ENCODE results near the gene DAP. TPM values are rescaled to one million over a fixed set of nuclear protein-coding genes. Genes with fewer than 3 reads are reported as not detected.
"Not testable (repeated sequence)": the region's sequence is repeated elsewhere in the genome, so short reads cannot be mapped to it uniquely, and the experiment has no call there.

Gene DAP
- total and polyA plus RNA-seq, 7 experiments from 2014 or later = 31.9 to 91.6 (median 43.0) TPM

GRCh38 chr5:10665799-10666198 lies 95.2 kb downstream of the DAP start:
- Mint-ChIP-seq H3K4me3 (no peak overlapping the region), H3K4me1 (peaks cover 0 to 2% (median 0%) of the 10 kb centered on the region in 7 donors), H3K36me3 (no peaks in the 10 kb centered on the region), H3K9me3 (peaks cover 0 to 2% (median 0%) of the 10 kb centered on the region in 11 donors), H3K27ac (no peak overlapping the region), H3K27me3 (peaks cover 0 to 4% (median 2%) of the 10 kb centered on the region in 5 donors)
- intact Hi-C loops (cut with micrococcal nuclease) = no loop called here
- DNase-seq = no peak
- ChIA-PET CTCF (no interaction called here), POLR2A (no interaction called here)
- H3K4me3 ChIP-seq (ENCODE audit: low read length) = no peak overlapping the region
- H3K36me3 ChIP-seq (ENCODE audit: control insufficient read depth in 2 of 3, insufficient read depth in 3 of 3, low read length in 3 of 3) = no peaks in the 10 kb centered on the region
- H3K27me3 ChIP-seq (ENCODE audit: control insufficient read depth in 2 of 2, insufficient read depth in 2 of 2, low read length in 2 of 2) = no peaks in the 10 kb centered on the region
- no peaks in the 10 kb centered on the region for H3K9me3 ChIP-seq (ENCODE audit: control insufficient read depth in 2 of 3, low read length in 3 of 3)
- no peak overlapping the region for H3K27ac ChIP-seq (ENCODE audit: low read depth, low read length)
- no peaks in the 10 kb centered on the region for H3K4me1 ChIP-seq (ENCODE audit: control insufficient read depth in 2 of 2, insufficient read depth in 2 of 2, low read length in 2 of 2)
- ATAC-seq = no peak

- H3K27me3 ChIP-seq (ENCODE audit: control insufficient read depth in 2 of 2, insufficient read depth in 2 of 2, low read length in 2 of 2); H3K9me3 ChIP-seq (ENCODE audit: control insufficient read depth in 2 of 3, low read length in 3 of 3); CTCF ChIA-PET; H3K4me3 ChIP-seq (ENCODE audit: low read length); H3K27me3 Mint-ChIP-seq; H3K4me1 Mint-ChIP-seq; H3K4me1 ChIP-seq (ENCODE audit: control insufficient read depth in 2 of 2, insufficient read depth in 2 of 2, low read length in 2 of 2); H3K27ac ChIP-seq (ENCODE audit: low read depth, low read length); ATAC-seq; H3K4me3 Mint-ChIP-seq; DNase-seq; POLR2A ChIA-PET; intact Hi-C loops (cut with micrococcal nuclease); H3K36me3 ChIP-seq (ENCODE audit: control insufficient read depth in 2 of 3, insufficient read depth in 3 of 3, low read length in 3 of 3); H3K27ac Mint-ChIP-seq; H3K36me3 Mint-ChIP-seq; H3K9me3 Mint-ChIP-seq: not testable (repeated sequence)
Observed at GRCh38 chr5:10664180-10664769, 96.8 kb downstream of the DAP start.

- Mint-ChIP-seq H3K36me3 (no peaks in the 10 kb centered on the region), H3K9me3 (peaks cover 0 to 2% (median 0%) of the 10 kb centered on the region in 11 donors), H3K4me1 (peaks cover 0 to 2% (median 0%) of the 10 kb centered on the region in 7 donors), H3K27ac (no peak overlapping the region), H3K4me3 (no peak overlapping the region), H3K27me3 (peaks cover 0 to 4% (median 0%) of the 10 kb centered on the region in 5 donors)
- no peaks in the 10 kb centered on the region for H3K36me3 ChIP-seq (ENCODE audit: control insufficient read depth in 2 of 3, insufficient read depth in 3 of 3, low read length in 3 of 3)
- no peaks in the 10 kb centered on the region for H3K9me3 ChIP-seq (ENCODE audit: control insufficient read depth in 2 of 3, low read length in 3 of 3)
- CTCF ChIA-PET = no interaction called here
- H3K4me3 ChIP-seq (ENCODE audit: low read length) = no peak overlapping the region
- ATAC-seq (no peak), DNase-seq (no peak)
- H3K27ac ChIP-seq (ENCODE audit: low read depth, low read length) = no peak overlapping the region
- no peaks in the 10 kb centered on the region for H3K27me3 ChIP-seq (ENCODE audit: control insufficient read depth in 2 of 2, insufficient read depth in 2 of 2, low read length in 2 of 2)
- intact Hi-C loops (cut with micrococcal nuclease) = no loop called here
- POLR2A ChIA-PET = no interaction called here
- no peaks in the 10 kb centered on the region for H3K4me1 ChIP-seq (ENCODE audit: control insufficient read depth in 2 of 2, insufficient read depth in 2 of 2, low read length in 2 of 2)
Observed at GRCh38 chr5:10663489-10664179, 97.4 kb downstream of the DAP start.

GRCh38 chr5:10662661-10663488 lies 98.2 kb downstream of the DAP start:
- H3K4me1 Mint-ChIP-seq = peaks cover 0 to 2% (median 0%) of the 10 kb centered on the region in 7 donors
- Histone ChIP-seq H3K27ac (ENCODE audit: low read depth, low read length) (no peak overlapping the region), H3K27me3 (ENCODE audit: control insufficient read depth in 2 of 2, insufficient read depth in 2 of 2, low read length in 2 of 2) (no peaks in the 10 kb centered on the region), H3K4me1 (ENCODE audit: control insufficient read depth in 2 of 2, insufficient read depth in 2 of 2, low read length in 2 of 2) (no peaks in the 10 kb centered on the region), H3K36me3 (ENCODE audit: control insufficient read depth in 2 of 3, insufficient read depth in 3 of 3, low read length in 3 of 3) (no peaks in the 10 kb centered on the region), H3K4me3 (ENCODE audit: low read length) (no peak overlapping the region), H3K9me3 (ENCODE audit: control insufficient read depth in 2 of 3, low read length in 3 of 3) (no peaks in the 10 kb centered on the region)
- peaks cover 0 to 3% (median 0%) of the 10 kb centered on the region in 11 donors for H3K9me3 Mint-ChIP-seq
- intact Hi-C loops (cut with micrococcal nuclease) = no loop called here
- ATAC-seq (no peak), DNase-seq (no peak)
- CTCF ChIA-PET = no interaction called here
- H3K27ac Mint-ChIP-seq = no peak overlapping the region
- no peaks in the 10 kb centered on the region for H3K36me3 Mint-ChIP-seq
- peaks cover 0 to 4% (median 0%) of the 10 kb centered on the region in 5 donors for H3K27me3 Mint-ChIP-seq
- no peak overlapping the region for H3K4me3 Mint-ChIP-seq
- POLR2A ChIA-PET = no interaction called here

DNA sequence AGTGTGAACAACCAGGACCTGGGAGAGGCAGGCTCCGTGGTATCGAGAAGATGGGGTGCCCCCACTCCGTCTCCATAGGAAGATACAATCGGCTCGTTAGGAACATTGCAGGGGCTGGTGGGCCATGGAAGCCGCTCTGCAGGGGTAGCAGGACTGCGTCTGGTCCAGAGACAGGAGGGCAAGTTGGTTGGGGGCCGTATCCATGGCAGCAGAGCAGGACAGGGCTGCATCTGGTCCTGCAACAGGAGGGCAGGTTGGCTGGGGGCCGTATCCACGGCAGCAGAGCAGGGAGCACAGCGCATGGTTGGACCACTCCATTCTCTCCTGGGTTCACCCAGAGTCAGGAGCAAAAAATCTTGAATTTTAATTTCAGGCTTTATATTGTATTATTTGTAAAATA lies 99.0 kb downstream of the DAP start:
- no peak overlapping the region for H3K27ac Mint-ChIP-seq
- peaks cover 0 to 3% (median 0%) of the 10 kb centered on the region in 11 donors for H3K9me3 Mint-ChIP-seq
- DNase-seq = no peak
- no peaks in the 10 kb centered on the region for H3K36me3 Mint-ChIP-seq
- ChIA-PET CTCF (no interaction called here), POLR2A (no interaction called here)
- no peak overlapping the region for H3K4me3 Mint-ChIP-seq
- Histone ChIP-seq H3K27ac (ENCODE audit: low read depth, low read length) (no peak overlapping the region), H3K4me1 (ENCODE audit: control insufficient read depth in 2 of 2, insufficient read depth in 2 of 2, low read length in 2 of 2) (no peaks in the 10 kb centered on the region), H3K36me3 (ENCODE audit: control insufficient read depth in 2 of 3, insufficient read depth in 3 of 3, low read length in 3 of 3) (no peaks in the 10 kb centered on the region), H3K4me3 (ENCODE audit: low read length) (no peak overlapping the region), H3K9me3 (ENCODE audit: control insufficient read depth in 2 of 3, low read length in 3 of 3) (no peaks in the 10 kb centered on the region), H3K27me3 (ENCODE audit: control insufficient read depth in 2 of 2, insufficient read depth in 2 of 2, low read length in 2 of 2) (no peaks in the 10 kb centered on the region)
- H3K27me3 Mint-ChIP-seq = peaks cover 0 to 4% (median 0%) of the 10 kb centered on the region in 5 donors
- H3K4me1 Mint-ChIP-seq = peaks cover 0 to 2% (median 0%) of the 10 kb centered on the region in 7 donors
- ATAC-seq = no peak
- intact Hi-C loops (cut with micrococcal nuclease) = no loop called here

DNA sequence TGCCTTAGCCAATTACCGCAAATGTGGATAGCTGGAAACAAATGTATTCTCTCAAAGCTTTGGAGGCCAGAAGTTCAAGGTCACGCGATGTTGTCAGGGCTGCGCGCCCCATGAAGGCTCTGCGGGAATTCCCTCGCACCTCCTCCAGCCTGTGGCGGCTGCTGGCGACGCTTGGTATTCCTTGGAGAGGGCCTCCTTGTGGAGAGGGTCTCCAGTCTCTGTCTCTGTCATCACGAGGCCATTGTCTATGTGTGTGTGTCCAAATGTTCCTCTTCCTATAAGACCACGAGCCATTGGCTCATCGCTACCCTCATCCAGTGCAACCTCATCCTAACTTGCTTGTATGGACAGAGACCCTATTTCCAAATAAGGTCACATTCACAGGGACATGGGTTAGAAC lies 99.6 kb downstream of the DAP start:
- peaks cover 0 to 2% (median 0%) of the 10 kb centered on the region in 7 donors for H3K4me1 Mint-ChIP-seq
- POLR2A ChIA-PET = no interaction called here
- H3K27ac Mint-ChIP-seq = no peak overlapping the region

More for the DNA sequence above, 99.6 kb downstream of the DAP start:
- Mint-ChIP-seq H3K9me3 (peaks cover 0 to 3% (median 0%) of the 10 kb centered on the region in 11 donors), H3K36me3 (no peaks in the 10 kb centered on the region), H3K4me3 (no peak overlapping the region), H3K27me3 (peaks cover 0 to 4% (median 0%) of the 10 kb centered on the region in 5 donors)
- no peaks in the 10 kb centered on the region for H3K27me3 ChIP-seq (ENCODE audit: control insufficient read depth in 2 of 2, insufficient read depth in 2 of 2, low read length in 2 of 2)
- H3K27ac ChIP-seq (ENCODE audit: low read depth, low read length) = no peak overlapping the region
- no peaks in the 10 kb centered on the region for H3K36me3 ChIP-seq (ENCODE audit: control insufficient read depth in 2 of 3, insufficient read depth in 3 of 3, low read length in 3 of 3)
- no peaks in the 10 kb centered on the region for H3K4me1 ChIP-seq (ENCODE audit: control insufficient read depth in 2 of 2, insufficient read depth in 2 of 2, low read length in 2 of 2)
- intact Hi-C loops (cut with micrococcal nuclease) = no loop called here
- ATAC-seq (no peak), DNase-seq (no peak)
- CTCF ChIA-PET = no interaction called here
- H3K4me3 ChIP-seq (ENCODE audit: low read length) = no peak overlapping the region
- no peaks in the 10 kb centered on the region for H3K9me3 ChIP-seq (ENCODE audit: control insufficient read depth in 2 of 3, low read length in 3 of 3)

Data from naive thymus-derived CD4-positive, alpha-beta T cell (primary cell).